H9 (cell line): ENCODE data around the gene SREBF2. TPM values are rescaled to one million over a fixed set of nuclear protein-coding genes. Genes with fewer than 3 reads are reported as not detected.

Experiments used
- DNase-seq: peaks from one replicate; pipeline ENCODE4 v3.0.0-alpha.2; 2017
- H2AFZ ChIP-seq: one replicate; pipeline ENCODE4 v1.6.1; 2013; ENCODE audit warnings: mild to moderate bottlenecking, low read length, control low read depth, moderate library complexity
- H2AK5ac ChIP-seq: 2 replicates; pipeline ENCODE4 v1.6.1; 2013; ENCODE audit warnings: low read length, control low read depth, mixed read lengths; ENCODE audit not compliant: insufficient read length
- H2BK120ac ChIP-seq: one replicate; pipeline ENCODE4 v1.6.1; 2013; ENCODE audit warnings: low read depth, mild to moderate bottlenecking, low read length, control low read depth, inconsistent platforms; ENCODE audit not compliant: poor library complexity, severe bottlenecking
- H2BK12ac ChIP-seq: 2 replicates; pipeline ENCODE4 v1.6.1; 2013; ENCODE audit warnings: low read length, control low read depth, mixed read lengths, low read depth; ENCODE audit not compliant: insufficient read length
- H2BK15ac ChIP-seq: 2 replicates; pipeline ENCODE4 v1.6.1; 2013; ENCODE audit warnings: low read depth, low read length, control low read depth
- H2BK20ac ChIP-seq: one replicate; pipeline ENCODE4 v1.6.1; 2013; ENCODE audit warnings: low read depth, mild to moderate bottlenecking, low read length, control low read depth, inconsistent platforms; ENCODE audit not compliant: poor library complexity, severe bottlenecking
- H2BK5ac ChIP-seq: 2 replicates; pipeline ENCODE4 v1.6.1; 2013; ENCODE audit warnings: low read length, control low read depth, mixed read lengths; ENCODE audit not compliant: insufficient read length
- H3K14ac ChIP-seq: 2 replicates; pipeline ENCODE4 v1.6.1; 2013; ENCODE audit warnings: low read length, control low read depth; ENCODE audit not compliant: insufficient read depth
- H3K18ac ChIP-seq: 2 replicates; pipeline ENCODE4 v1.6.1; 2013; ENCODE audit warnings: low read depth, mild to moderate bottlenecking, mixed read lengths, low read length, control low read depth; ENCODE audit not compliant: insufficient read length
- H3K23ac ChIP-seq: 2 replicates; pipeline ENCODE4 v1.6.1; 2013; ENCODE audit warnings: low read length, control low read depth, mixed read lengths, low read depth; ENCODE audit not compliant: insufficient read length
- H3K23me2 ChIP-seq: 2 replicates; pipeline ENCODE4 v1.6.1; 2013; ENCODE audit warnings: low read depth, mild to moderate bottlenecking, mixed read lengths, low read length, control low read depth; ENCODE audit not compliant: insufficient read length, poor library complexity, severe bottlenecking
- H3K27ac ChIP-seq: 2 replicates; pipeline ENCODE4 v1.5.1; 2013; ENCODE audit warnings: low read length, control low read depth, mixed read lengths, low read depth; ENCODE audit not compliant: insufficient read length
- H3K27me3 ChIP-seq: 2 replicates; pipeline ENCODE4 v1.6.1; 2013; ENCODE audit warnings: low read length, control low read depth, inconsistent platforms; ENCODE audit not compliant: insufficient read depth
- H3K4ac ChIP-seq: 2 replicates; pipeline ENCODE4 v1.6.1; 2013; ENCODE audit warnings: low read depth, mild to moderate bottlenecking, control low read depth, inconsistent platforms, low read length, moderate library complexity
- H3K4me1 ChIP-seq: 2 replicates; pipeline ENCODE4 v1.6.1; 2013; ENCODE audit warnings: low read length, control low read depth, inconsistent platforms; ENCODE audit not compliant: insufficient read depth
- H3K4me2 ChIP-seq: 2 replicates; pipeline ENCODE4 v1.6.1; 2013; ENCODE audit warnings: low read length, control low read depth, mixed read lengths; ENCODE audit not compliant: insufficient read length, insufficient read depth
- H3K56ac ChIP-seq: 2 replicates; pipeline ENCODE4 v1.6.1; 2013; ENCODE audit warnings: low read depth, mild to moderate bottlenecking, mixed read lengths, low read length, control low read depth; ENCODE audit not compliant: insufficient read length
- H3K79me1 ChIP-seq: 2 replicates; pipeline ENCODE4 v1.6.1; 2013; ENCODE audit warnings: low read depth, mild to moderate bottlenecking, moderate library complexity, low read length, control low read depth, inconsistent platforms; ENCODE audit not compliant: insufficient read depth, poor library complexity, severe bottlenecking
- H3K79me2 ChIP-seq: 2 replicates; pipeline ENCODE4 v1.6.1; 2013; ENCODE audit warnings: low read length, control low read depth, inconsistent platforms; ENCODE audit not compliant: insufficient read depth
- H3K9ac ChIP-seq: 2 replicates; pipeline ENCODE4 v1.6.1; 2013; ENCODE audit warnings: low read length, control low read depth, mixed read lengths; ENCODE audit not compliant: insufficient read length; ENCODE audit errors: extremely low read depth
- H3K9me3 ChIP-seq: one replicate; pipeline ENCODE4 v1.6.1; 2013; ENCODE audit warnings: low read depth, low read length, inconsistent platforms; ENCODE audit not compliant: control insufficient read depth
- H3T11ph ChIP-seq: one replicate; pipeline ENCODE4 v1.6.1; 2013; ENCODE audit warnings: mild to moderate bottlenecking, low read length, control low read depth, inconsistent platforms
- H4K20me1 ChIP-seq: one replicate; pipeline ENCODE4 v1.6.1; 2013; ENCODE audit not compliant: control insufficient read depth, insufficient read length, insufficient read depth
- H4K5ac ChIP-seq: 2 replicates; pipeline ENCODE4 v1.6.1; 2013; ENCODE audit warnings: low read depth, mild to moderate bottlenecking, mixed read lengths, low read length, control low read depth; ENCODE audit not compliant: insufficient read length
- H4K8ac ChIP-seq: replicated peaks from 2 replicates; pipeline ENCODE4 v1.6.1; 2013; ENCODE audit warnings: low read length, control low read depth, mixed read lengths, low read depth; ENCODE audit not compliant: insufficient read length
- H4K91ac ChIP-seq: 2 replicates; pipeline ENCODE4 v1.6.1; 2013; ENCODE audit warnings: low read depth, mild to moderate bottlenecking, moderate library complexity, mixed read lengths, low read length, control low read depth; ENCODE audit not compliant: insufficient read length
- H3K27ac Mint-ChIP-seq, 3 experiments: 2 replicates in 2 of 3; 3 replicates in 1 of 3; pipeline ENCODE4 v1.8.0; 2020 to 2021; ENCODE audit warnings: mixed read lengths in 3 of 3, mild to moderate bottlenecking in 1 of 3, moderate library complexity in 1 of 3
- H3K27me3 Mint-ChIP-seq: 2 replicates; pipeline ENCODE4 v1.8.0; 2021; ENCODE audit warnings: low read depth, mild to moderate bottlenecking, moderate library complexity, mixed read lengths
- H3K36me3 Mint-ChIP-seq, 3 experiments: 2 replicates in 2 of 3; 3 replicates in 1 of 3; pipeline ENCODE4 v1.8.0; 2020 to 2021; ENCODE audit warnings: low read depth in 3 of 3, mixed read lengths in 3 of 3; ENCODE audit not compliant: insufficient read depth in 1 of 3
- H3K4me1 Mint-ChIP-seq, 2 experiments: 2 replicates each; pipeline ENCODE4 v1.8.0; 2020; ENCODE audit warnings: mixed read lengths in 2 of 2
- H3K4me3 Mint-ChIP-seq, 2 experiments: 2 replicates in 1 of 2; 3 replicates in 1 of 2; pipeline ENCODE4 v1.8.0; 2020 to 2021; ENCODE audit warnings: mild to moderate bottlenecking in 2 of 2, mixed read lengths in 2 of 2, moderate library complexity in 1 of 2
- H3K9me3 Mint-ChIP-seq, 2 experiments: 2 replicates in 1 of 2; 3 replicates in 1 of 2; pipeline ENCODE4 v1.8.0; 2020; ENCODE audit warnings: mild to moderate bottlenecking in 2 of 2, mixed read lengths in 2 of 2, moderate library complexity in 1 of 2
- CTCF ChIP-seq: fragments of 200-600 bp; sonication (generic); conservative IDR thresholded peaks from 3 replicates; pipeline ENCODE4 v1.8.0; 2021; ENCODE audit warnings: antibody characterized with exemption, mild to moderate bottlenecking
- WGBS: extraction: QIAGEN DNeasy Blood & Tissue Kit; methylation state at CpG from one replicate; pipeline ENCODE4 v1.1.7; 2013; ENCODE audit warnings: missing lambda C conversion rate, low lambda C conversion rate, mixed read lengths; ENCODE audit not compliant: insufficient read length; ENCODE audit errors: extremely low coverage; 5-methylcytosine and 5-hydroxymethylcytosine counted together
- total RNA-seq: library from RNA; stranded (reverse); gene quantifications from 2 replicates; pipeline ENCODE4 v1.2.1, GENCODE V29; 2021

Gene SREBF2
- total RNA-seq, 1 experiment from 2014 or later, result 146 TPM

DNA sequence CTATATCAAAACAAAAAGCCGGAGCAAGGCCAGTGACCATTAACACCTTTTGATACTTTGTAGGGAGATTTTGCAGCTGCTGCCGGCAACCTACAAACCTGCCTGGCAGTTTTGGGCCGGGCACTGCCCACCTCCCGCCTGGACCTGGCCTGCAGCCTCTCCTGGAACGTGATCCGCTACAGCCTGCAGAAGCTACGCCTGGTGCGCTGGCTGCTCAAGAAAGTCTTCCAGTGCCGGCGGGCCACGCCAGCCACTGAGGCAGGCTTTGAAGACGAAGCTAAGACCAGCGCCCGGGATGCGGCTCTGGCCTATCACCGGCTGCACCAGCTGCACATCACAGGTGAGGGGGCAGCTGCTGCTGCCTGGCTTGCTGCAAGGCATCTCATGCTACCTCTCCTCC, 47.7 kb downstream of the SREBF2 start:
- Histone ChIP-seq H2BK15ac (no peak overlapping the region), H3K56ac (no peak overlapping the region), H3K79me2 (no peaks in the 10 kb centered on the region), H2BK5ac (no peak overlapping the region), H2BK120ac (no peak overlapping the region), H3K9ac (no peak overlapping the region), H3K27ac (no peak overlapping the region), H3K18ac (no peak overlapping the region), H2AFZ (no peak overlapping the region), H4K20me1 (peaks cover 2% of the 10 kb centered on the region), H2AK5ac (no peak overlapping the region), H2BK20ac (no peak overlapping the region), H3K4ac (no peak overlapping the region), H3K79me1 (no peaks in the 10 kb centered on the region), H3K23ac (no peak overlapping the region), H4K8ac (no peak overlapping the region), H3K27me3 (no peaks in the 10 kb centered on the region), H3K9me3 (no peaks in the 10 kb centered on the region), H3K4me2 (no peak overlapping the region), H3K23me2 (no peaks in the 10 kb centered on the region), H3K14ac (no peak overlapping the region), H4K91ac (no peak overlapping the region), H3T11ph (no peak overlapping the region), H3K4me1 (no peaks in the 10 kb centered on the region), H4K5ac (no peak overlapping the region), H2BK12ac (no peak overlapping the region)
- Mint-ChIP-seq H3K36me3 (peaks cover 55 to 96% (median 91%) of the 10 kb centered on the region in 3 experiments; a peak in 6 of 7 replicates), H3K4me1 (no peaks in the 10 kb centered on the region), H3K27ac (no peak overlapping the region; a peak in 1 of 7 replicates), H3K4me3 (no peak overlapping the region), H3K9me3 (no peaks in the 10 kb centered on the region), H3K27me3 (no peaks in the 10 kb centered on the region)
- no peak for TF ChIP-seq CTCF
- DNase-seq, result no peak
- no CpG with 5 or more reads among the region's 16 CpGs for WGBS
